GM12878 (cell line): ENCODE measurements around the gene ATP2C2. TPM values are rescaled to one million over a fixed set of nuclear protein-coding genes. Genes with fewer than 3 reads are reported as not detected.

Experiments used
- ATAC-seq: fragments of 200-7000 bp; cut with Tn5 transposase; 3 replicates; pipeline ENCODE4 v1.9.1; 2020; ENCODE audit warnings: mild to moderate bottlenecking, moderate library complexity
- BruUV-seq: library from RNA; stranded (reverse); fragments of 400-500 nt; replicated peaks from 2 replicates; lab custom pipeline; 2021; lab: Mats Ljungman, UMichigan
- CTCF ChIA-PET: fragments of 300-600 bp; sonication (Branson Sonifier 250); formaldehyde crosslinking; extraction: SDS; loops from one replicate; lab custom pipeline; 2021; ENCODE audit warnings: inconsistent platforms; lab: Yijun Ruan, JAX
- POLR2A ChIA-PET: fragments of 350-600 bp; formaldehyde crosslinking; extraction: SDS; loops from one replicate; lab custom pipeline; 2021; ENCODE audit warnings: inconsistent platforms; lab: Charles Lee
- RAD21 ChIA-PET: fragments of 300-600 bp; sonication (Branson Sonifier 250); formaldehyde crosslinking; loops from one replicate; lab custom pipeline; 2023; ENCODE audit warnings: antibody characterized with exemption; ENCODE audit not compliant: unreplicated experiment; lab: Charles Lee
- SMC1A ChIA-PET: fragments of 300-600 bp; sonication (Branson Sonifier 250); formaldehyde crosslinking; loops from one replicate; lab custom pipeline; 2023; ENCODE audit not compliant: unreplicated experiment, uncharacterized antibody; lab: Charles Lee
- DNase-seq: peaks from one replicate; pipeline ENCODE4 v3.0.0-alpha.2; 2011; ENCODE audit warnings: low read depth, low spot score
- FAIRE-seq: peaks from 3 replicates; lab custom pipeline; 2011; peaks lifted over from hg19 to GRCh38; lab: Jason Lieb, UNC
- H2AFZ ChIP-seq: 2 replicates; pipeline ENCODE4 v1.6.0; 2011; ENCODE audit warnings: low read depth, low read length, control low read depth; ENCODE audit not compliant: control insufficient read depth
- H3K27ac ChIP-seq: 2 replicates; pipeline ENCODE4 v1.5.1; 2011; ENCODE audit warnings: control low read depth; ENCODE audit not compliant: control insufficient read depth, insufficient read depth
- H3K27me3 ChIP-seq, 2 experiments: replicated peaks in 1 of 2; 2 replicates each; pipeline versions ENCODE4 v1.6.0 to v1.6.1; 2011; ENCODE audit warnings: low read length in 1 of 2; ENCODE audit not compliant: control insufficient read depth in 2 of 2, insufficient read depth in 2 of 2
- H3K36me3 ChIP-seq, 2 experiments: 2 replicates each; pipeline ENCODE4 v1.5.1; 2011; ENCODE audit warnings: low read length in 1 of 2; ENCODE audit not compliant: control insufficient read depth in 2 of 2, insufficient read depth in 2 of 2
- H3K4me1 ChIP-seq: 2 replicates; pipeline ENCODE4 v1.6.1; 2011; ENCODE audit warnings: mild to moderate bottlenecking, low read length, moderate library complexity, mixed read lengths; ENCODE audit not compliant: control insufficient read depth, insufficient read depth
- H3K4me2 ChIP-seq: 2 replicates; pipeline ENCODE4 v1.6.0; 2011; ENCODE audit warnings: control low read depth; ENCODE audit not compliant: control insufficient read depth, insufficient read depth
- H3K4me3 ChIP-seq: fragments of 200-600 bp; sonication (generic); 2 replicates; pipeline ENCODE4 v1.5.1; 2016
- H3K79me2 ChIP-seq: 2 replicates; pipeline ENCODE4 v1.6.0; 2011; ENCODE audit warnings: low read length; ENCODE audit not compliant: control insufficient read depth, insufficient read depth
- H3K9ac ChIP-seq: 2 replicates; pipeline ENCODE4 v1.8.0; 2011; ENCODE audit warnings: low read length, control low read depth, mixed read lengths; ENCODE audit not compliant: control insufficient read depth, insufficient read depth
- H3K9me3 ChIP-seq: replicated peaks from 3 replicates; pipeline ENCODE4 v1.5.1; 2011; ENCODE audit warnings: mild to moderate bottlenecking, low read length; ENCODE audit not compliant: control insufficient read depth, insufficient read depth
- H4K20me1 ChIP-seq: 2 replicates; pipeline ENCODE4 v1.6.0; 2011; ENCODE audit not compliant: control insufficient read depth, insufficient read depth
- CBX3 ChIP-seq: fragments of 200-600 bp; sonication (generic); IDR thresholded peaks from 2 replicates; pipeline ENCODE4 v1.6.1; 2016; ENCODE audit warnings: low read depth, borderline replicate concordance
- ESRRA ChIP-seq: IDR thresholded peaks from 2 replicates; pipeline ENCODE4 v1.6.1; 2012; ENCODE audit warnings: mild to moderate bottlenecking, low read length, improper control_type of control experiment
- MTA3 ChIP-seq: IDR thresholded peaks from 2 replicates; pipeline ENCODE4 v1.6.1; 2012; ENCODE audit warnings: low read length, inconsistent platforms, borderline replicate concordance
- NFIC ChIP-seq: IDR thresholded peaks from 2 replicates; pipeline ENCODE4 v1.6.1; 2012; ENCODE audit warnings: low read depth, mild to moderate bottlenecking, inconsistent platforms, low read length, moderate library complexity
- POLR2AphosphoS5 ChIP-seq: IDR thresholded peaks from 2 replicates; pipeline ENCODE4 v1.6.1; 2011; ENCODE audit warnings: mild to moderate bottlenecking, low read length, inconsistent platforms
- STAT1 ChIP-seq: fragments of 450-650 bp; conservative IDR thresholded peaks from 2 replicates; pipeline ENCODE4 v1.6.1; 2014; ENCODE audit warnings: antibody characterized with exemption, mild to moderate bottlenecking
- SUZ12 ChIP-seq: fragments of 200-600 bp; sonication (generic); IDR thresholded peaks from one replicate; pipeline ENCODE4 v1.6.1; 2018; ENCODE audit warnings: antibody characterized with exemption, mild to moderate bottlenecking; ENCODE audit not compliant: unreplicated experiment
- ZBED1 ChIP-seq: IDR thresholded peaks from 2 replicates; pipeline ENCODE4 v1.6.1; 2016; ENCODE audit warnings: borderline replicate concordance
- ZNF24 ChIP-seq: fragments of 450-650 bp; IDR thresholded peaks from 2 replicates; pipeline ENCODE4 v1.6.1; 2017; ENCODE audit warnings: antibody characterized with exemption, mild to moderate bottlenecking
- ZNF622 ChIP-seq: fragments of 450-650 bp; IDR thresholded peaks from 2 replicates; pipeline ENCODE4 v1.6.1; 2017; ENCODE audit warnings: mild to moderate bottlenecking, inconsistent platforms
- WGBS: methylation state at CpG from one replicate; pipeline ENCODE4 v1.1.6; 2016; ENCODE audit warnings: low lambda C conversion rate; ENCODE audit not compliant: insufficient replicate concordance, insufficient coverage; ENCODE audit errors: missing lambda C conversion rate; 5-methylcytosine and 5-hydroxymethylcytosine counted together
- in situ Hi-C: fragments of 300-500 bp; cut with MboI; formaldehyde crosslinking; loops from 9 replicates; pipeline ENCODE4 v1.14.3; 2018; ENCODE audit warnings: mixed read lengths
- intact Hi-C: fragments of 100-400 bp; cut with micrococcal nuclease; formaldehyde crosslinking; loops from one replicate; pipeline ENCODE4 v1.14.2; 2022; ENCODE audit not compliant: unreplicated experiment
- polyA plus RNA-seq, 11 experiments: library from polyadenylated mRNA; depleted of rRNA in 4 of 11; unstranded in 6 of 11; stranded (reverse) in 5 of 11; fragments of >200 nt; fragmentation: Nextera tagmentation in 4 of 11; fragmentation: Illumina TruSeq in 1 of 11; extraction: Ambion mirVana in 4 of 11; extraction: Trizol in 1 of 11; gene quantifications; 1 replicate in 1 of 11; 2 replicates in 10 of 11; pipeline versions ENCODE4 v1.2.1 to v1.2.3, GENCODE V29; 2011 to 2016; ENCODE audit warnings: inconsistent platforms in 2 of 11, missing spikeins in 2 of 11, low read depth in 1 of 11
- total RNA-seq, 4 experiments: library from RNA; depleted of rRNA in 3 of 4; stranded (reverse); fragments of >200 nt in 3 of 4; fragmentation: Illumina TruSeq in 1 of 4; extraction: Trizol in 1 of 4; gene quantifications; 2 replicates each; pipeline versions ENCODE4 v1.2.1 to v1.2.3, GENCODE V29; 2013 to 2021
- TF ChIP-seq, protein P1 (sequence below): fragments of 450-650 bp; formaldehyde crosslinking; IDR thresholded peaks from 2 replicates; pipeline ENCODE4 v1.4.0; 2022; ENCODE audit warnings: mild to moderate bottlenecking, moderate library complexity
- TF ChIP-seq, protein P2 (sequence below): fragments of 450-650 bp; IDR thresholded peaks from 2 replicates; pipeline ENCODE4 v1.6.1; 2017; ENCODE audit warnings: antibody characterized with exemption, mild to moderate bottlenecking, moderate library complexity

Gene ATP2C2
- total and polyA plus RNA-seq, 10 of the 15 experiments (the other 5 are each of a cell fraction or from before 2014, with no cell fraction given), result 0.05 to 0.19 TPM; not detected in 8

DNA sequence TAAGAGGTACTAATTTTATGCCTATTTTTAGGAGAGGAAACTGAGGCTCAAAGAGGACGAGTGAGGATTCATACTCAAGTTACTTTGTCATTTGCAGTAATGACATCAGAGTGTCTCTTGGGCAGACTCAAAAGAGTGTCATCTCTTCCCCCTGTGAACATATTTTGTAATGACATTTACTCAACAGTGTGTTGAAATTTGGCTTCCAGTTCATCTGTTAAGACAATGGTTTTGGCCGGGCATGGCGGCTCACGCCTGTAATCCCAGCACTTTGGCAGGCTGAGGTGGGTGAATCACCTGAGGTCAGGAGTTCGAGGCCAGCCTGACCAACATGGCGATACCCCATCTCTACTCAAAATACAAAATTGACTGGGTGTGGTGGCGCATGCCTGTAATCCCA, 44.7 kb upstream of the ATP2C2 start:
- no peak overlapping the region for H3K9ac ChIP-seq
- TF ChIP-seq ZBED1 (no peak), MTA3 (no peak), ZNF24 (no peak), ZNF622 (no peak), CBX3 (no peak), NFIC (no peak), ESRRA (no peak)
- no peak overlapping the region for H3K4me3 ChIP-seq
- ATAC-seq (no peak), DNase-seq (no peak), FAIRE-seq (no peak)
- WGBS, result 50% methylated on average over 7 of the region's 7 CpGs
- CTCF ChIA-PET, result no interaction called here
- SMC1A ChIA-PET, result no interaction called here
- no peak overlapping the region for H3K27ac ChIP-seq
- RAD21 ChIA-PET, result no interaction called here
- H4K20me1 ChIP-seq, result no peaks in the 10 kb centered on the region
- BruUV-seq, result no TSS peak
- H3K9me3 ChIP-seq, result no peaks in the 10 kb centered on the region; the same call in 2 of the 3 replicates
- H3K4me2 ChIP-seq, result no peak overlapping the region
- no peaks in the 10 kb centered on the region for H3K4me1 ChIP-seq
- peaks cover 0 to 3% of the 10 kb centered on the region in 2 experiments; a peak in 2 of 4 replicates for H3K27me3 ChIP-seq
- no peaks in the 10 kb centered on the region for H3K36me3 ChIP-seq
- H3K79me2 ChIP-seq, result no peaks in the 10 kb centered on the region
- in situ Hi-C loops (no loop called here), intact Hi-C loops (no loop called here)
- POLR2A ChIA-PET, result no interaction called here
- no peak overlapping the region for H2AFZ ChIP-seq

DNA sequence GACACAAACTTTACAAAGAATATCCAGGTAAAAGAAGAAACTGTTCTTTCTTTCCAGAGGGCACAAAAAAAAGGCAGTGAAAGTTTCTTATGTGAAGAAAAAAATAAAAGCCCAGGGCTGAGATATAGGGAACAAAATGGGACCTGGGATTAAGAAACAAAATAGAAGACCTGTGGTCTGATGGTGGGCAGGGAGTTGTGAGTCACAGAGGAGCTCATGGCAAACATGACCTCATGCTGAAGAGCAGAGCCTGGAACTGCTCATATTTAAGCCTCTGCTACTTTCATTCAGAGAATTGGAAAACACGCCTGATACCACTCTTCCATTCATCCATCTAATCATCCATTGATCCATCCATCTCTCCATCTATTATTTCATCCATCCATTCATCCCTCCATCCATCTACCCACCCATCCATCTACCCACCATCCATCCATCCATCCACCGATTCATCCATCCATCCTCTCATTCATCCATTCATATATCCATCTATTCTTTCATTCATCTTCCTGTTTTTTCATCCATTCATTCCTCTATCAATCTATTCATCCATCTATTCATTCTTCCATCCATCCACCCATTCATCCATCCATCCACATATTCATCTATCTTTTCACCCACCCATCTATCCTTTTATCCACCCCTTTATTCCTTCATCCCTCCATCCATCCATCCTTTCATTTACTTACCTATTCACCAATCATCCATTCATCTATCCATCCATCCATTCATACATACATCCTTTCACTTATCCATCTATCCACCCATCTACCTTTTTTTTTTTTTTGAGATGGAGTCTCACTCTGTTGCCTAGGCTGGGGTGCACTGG, 43.7 kb upstream of the ATP2C2 start:
- H3K4me3 ChIP-seq, result no peak overlapping the region
- no peaks in the 10 kb centered on the region for H3K79me2 ChIP-seq
- intact Hi-C loops, result no loop called here
- ATAC-seq, result no peak
- POLR2A ChIA-PET, result no interaction called here
- H3K27me3 ChIP-seq, result peaks cover 0 to 2% of the 10 kb centered on the region in 2 experiments; a peak in 1 of 4 replicates
- CTCF ChIA-PET, result no interaction called here
- H3K9me3 ChIP-seq, result no peaks in the 10 kb centered on the region
- SMC1A ChIA-PET, result no interaction called here
- H3K4me2 ChIP-seq, result no peak overlapping the region
- in situ Hi-C loops, result no loop called here
- BruUV-seq, result no TSS peak
- H4K20me1 ChIP-seq, result no peaks in the 10 kb centered on the region
- H3K27ac ChIP-seq, result no peak overlapping the region
- H3K9ac ChIP-seq, result no peak overlapping the region
- H2AFZ ChIP-seq, result no peak overlapping the region
- 20% methylated on average over 2 of the region's 2 CpGs for WGBS
- no peaks in the 10 kb centered on the region for H3K36me3 ChIP-seq
- FAIRE-seq, result no peak
- no peak for DNase-seq
- RAD21 ChIA-PET, result no interaction called here
- no peaks in the 10 kb centered on the region for H3K4me1 ChIP-seq
- no peak for TF ChIP-seq SUZ12
- TF ChIP-seq, protein P1, sequence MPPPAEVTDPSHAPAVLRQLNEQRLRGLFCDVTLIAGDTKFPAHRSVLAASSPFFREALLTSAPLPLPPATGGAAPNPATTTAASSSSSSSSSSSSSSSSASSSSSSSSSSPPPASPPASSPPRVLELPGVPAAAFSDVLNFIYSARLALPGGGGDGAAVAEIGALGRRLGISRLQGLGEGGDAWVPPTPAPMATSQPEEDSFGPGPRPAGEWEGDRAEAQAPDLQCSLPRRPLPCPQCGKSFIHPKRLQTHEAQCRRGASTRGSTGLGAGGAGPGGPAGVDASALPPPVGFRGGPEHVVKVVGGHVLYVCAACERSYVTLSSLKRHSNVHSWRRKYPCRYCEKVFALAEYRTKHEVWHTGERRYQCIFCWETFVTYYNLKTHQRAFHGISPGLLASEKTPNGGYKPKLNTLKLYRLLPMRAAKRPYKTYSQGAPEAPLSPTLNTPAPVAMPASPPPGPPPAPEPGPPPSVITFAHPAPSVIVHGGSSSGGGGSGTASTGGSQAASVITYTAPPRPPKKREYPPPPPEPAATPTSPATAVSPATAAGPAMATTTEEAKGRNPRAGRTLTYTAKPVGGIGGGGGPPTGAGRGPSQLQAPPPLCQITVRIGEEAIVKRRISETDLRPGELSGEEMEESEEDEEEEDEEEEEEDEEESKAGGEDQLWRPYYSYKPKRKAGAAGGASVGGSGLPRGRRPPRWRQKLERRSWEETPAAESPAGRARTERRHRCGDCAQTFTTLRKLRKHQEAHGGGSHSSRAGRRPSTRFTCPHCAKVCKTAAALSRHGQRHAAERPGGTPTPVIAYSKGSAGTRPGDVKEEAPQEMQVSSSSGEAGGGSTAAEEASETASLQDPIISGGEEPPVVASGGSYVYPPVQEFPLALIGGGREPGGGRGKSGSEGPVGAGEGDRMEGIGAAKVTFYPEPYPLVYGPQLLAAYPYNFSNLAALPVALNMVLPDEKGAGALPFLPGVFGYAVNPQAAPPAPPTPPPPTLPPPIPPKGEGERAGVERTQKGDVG (CRISPR knock-in tag), result no peak
- TF ChIP-seq STAT1, result no peak
- TF ChIP-seq, protein P2, sequence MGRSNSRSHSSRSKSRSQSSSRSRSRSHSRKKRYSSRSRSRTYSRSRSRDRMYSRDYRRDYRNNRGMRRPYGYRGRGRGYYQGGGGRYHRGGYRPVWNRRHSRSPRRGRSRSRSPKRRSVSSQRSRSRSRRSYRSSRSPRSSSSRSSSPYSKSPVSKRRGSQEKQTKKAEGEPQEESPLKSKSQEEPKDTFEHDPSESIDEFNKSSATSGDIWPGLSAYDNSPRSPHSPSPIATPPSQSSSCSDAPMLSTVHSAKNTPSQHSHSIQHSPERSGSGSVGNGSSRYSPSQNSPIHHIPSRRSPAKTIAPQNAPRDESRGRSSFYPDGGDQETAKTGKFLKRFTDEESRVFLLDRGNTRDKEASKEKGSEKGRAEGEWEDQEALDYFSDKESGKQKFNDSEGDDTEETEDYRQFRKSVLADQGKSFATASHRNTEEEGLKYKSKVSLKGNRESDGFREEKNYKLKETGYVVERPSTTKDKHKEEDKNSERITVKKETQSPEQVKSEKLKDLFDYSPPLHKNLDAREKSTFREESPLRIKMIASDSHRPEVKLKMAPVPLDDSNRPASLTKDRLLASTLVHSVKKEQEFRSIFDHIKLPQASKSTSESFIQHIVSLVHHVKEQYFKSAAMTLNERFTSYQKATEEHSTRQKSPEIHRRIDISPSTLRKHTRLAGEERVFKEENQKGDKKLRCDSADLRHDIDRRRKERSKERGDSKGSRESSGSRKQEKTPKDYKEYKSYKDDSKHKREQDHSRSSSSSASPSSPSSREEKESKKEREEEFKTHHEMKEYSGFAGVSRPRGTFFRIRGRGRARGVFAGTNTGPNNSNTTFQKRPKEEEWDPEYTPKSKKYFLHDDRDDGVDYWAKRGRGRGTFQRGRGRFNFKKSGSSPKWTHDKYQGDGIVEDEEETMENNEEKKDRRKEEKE, result no peak
- TF ChIP-seq POLR2AphosphoS5, result no peak
